ENCODE measurements around the gene SMG9.

DNA sequence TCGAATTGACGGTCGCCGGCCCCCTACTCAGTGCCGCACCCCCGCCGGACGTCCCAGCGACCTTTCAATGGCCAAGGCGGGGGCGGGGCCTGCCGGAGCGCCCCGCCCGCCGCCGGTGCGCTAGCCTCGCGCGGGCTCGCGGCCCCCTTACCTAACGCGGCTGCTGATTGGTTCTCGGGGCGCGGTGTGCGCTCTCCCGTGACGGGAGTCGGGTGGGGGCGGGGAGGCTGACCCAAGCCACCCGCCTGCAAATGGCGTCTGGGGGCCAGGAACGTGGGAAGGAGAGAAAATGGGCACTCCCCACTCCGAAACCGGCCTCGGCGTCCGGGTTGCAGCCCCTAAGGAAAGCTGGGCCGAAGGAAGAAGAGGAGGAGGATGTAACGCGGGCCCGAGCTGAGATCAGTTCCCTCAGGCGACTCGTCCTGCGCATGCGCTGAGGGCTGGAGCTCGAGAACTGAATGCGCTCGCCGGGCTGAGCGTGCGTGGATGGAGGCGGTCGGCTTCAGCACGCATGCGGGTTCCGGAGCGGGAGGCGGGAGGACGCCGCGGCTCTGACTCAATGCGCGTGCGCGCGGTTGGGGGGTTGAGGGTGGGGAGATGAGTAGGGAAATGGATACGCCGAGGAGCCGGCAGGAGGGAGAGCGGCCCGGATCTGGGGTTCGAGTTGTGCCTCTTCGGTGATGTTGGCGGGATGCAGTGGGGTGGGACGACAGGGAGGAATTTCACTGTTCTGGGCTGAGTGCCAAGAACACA is at the start of gene SMG9:
- TF ChIP-seq MTF2 (CRISPR knock-in tag; IDR thresholded peaks at IDR 0.05; ENCODE audit: borderline replicate concordance) (no peak), JUNB (CRISPR knock-in tag; IDR thresholded peaks at IDR 0.05; ENCODE audit: borderline replicate concordance) (no peak), KDM5A (IDR thresholded peaks at IDR 0.05; ENCODE audit: borderline replicate concordance, low read length) (no peak; the same call in 1 of the 2 replicates), GZF1 (CRISPR knock-in tag; IDR thresholded peaks at IDR 0.05) (peak; percentile 62; the same call in 1 of the 2 replicates)
- TF ChIP-seq, protein P1, sequence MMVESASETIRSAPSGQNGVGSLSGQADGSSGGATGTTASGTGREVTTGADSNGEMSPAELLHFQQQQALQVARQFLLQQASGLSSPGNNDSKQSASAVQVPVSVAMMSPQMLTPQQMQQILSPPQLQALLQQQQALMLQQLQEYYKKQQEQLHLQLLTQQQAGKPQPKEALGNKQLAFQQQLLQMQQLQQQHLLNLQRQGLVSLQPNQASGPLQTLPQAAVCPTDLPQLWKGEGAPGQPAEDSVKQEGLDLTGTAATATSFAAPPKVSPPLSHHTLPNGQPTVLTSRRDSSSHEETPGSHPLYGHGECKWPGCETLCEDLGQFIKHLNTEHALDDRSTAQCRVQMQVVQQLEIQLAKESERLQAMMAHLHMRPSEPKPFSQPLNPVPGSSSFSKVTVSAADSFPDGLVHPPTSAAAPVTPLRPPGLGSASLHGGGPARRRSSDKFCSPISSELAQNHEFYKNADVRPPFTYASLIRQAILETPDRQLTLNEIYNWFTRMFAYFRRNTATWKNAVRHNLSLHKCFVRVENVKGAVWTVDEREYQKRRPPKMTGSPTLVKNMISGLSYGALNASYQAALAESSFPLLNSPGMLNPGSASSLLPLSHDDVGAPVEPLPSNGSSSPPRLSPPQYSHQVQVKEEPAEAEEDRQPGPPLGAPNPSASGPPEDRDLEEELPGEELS (CRISPR knock-in tag; IDR thresholded peaks at IDR 0.05) = peak; percentile 61; the same call in 1 of the 2 replicates
- TF ChIP-seq, protein P2, sequence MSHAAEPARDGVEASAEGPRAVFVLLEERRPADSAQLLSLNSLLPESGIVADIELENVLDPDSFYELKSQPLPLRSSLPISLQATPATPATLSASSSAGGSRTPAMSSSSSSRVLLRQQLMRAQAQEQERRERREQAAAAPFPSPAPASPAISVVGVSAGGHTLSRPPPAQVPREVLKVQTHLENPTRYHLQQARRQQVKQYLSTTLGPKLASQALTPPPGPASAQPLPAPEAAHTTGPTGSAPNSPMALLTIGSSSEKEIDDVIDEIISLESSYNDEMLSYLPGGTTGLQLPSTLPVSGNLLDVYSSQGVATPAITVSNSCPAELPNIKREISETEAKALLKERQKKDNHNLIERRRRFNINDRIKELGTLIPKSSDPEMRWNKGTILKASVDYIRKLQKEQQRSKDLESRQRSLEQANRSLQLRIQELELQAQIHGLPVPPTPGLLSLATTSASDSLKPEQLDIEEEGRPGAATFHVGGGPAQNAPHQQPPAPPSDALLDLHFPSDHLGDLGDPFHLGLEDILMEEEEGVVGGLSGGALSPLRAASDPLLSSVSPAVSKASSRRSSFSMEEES (CRISPR knock-in tag; IDR thresholded peaks at IDR 0.05) = peak; percentile 71
- TF ChIP-seq, protein P3, sequence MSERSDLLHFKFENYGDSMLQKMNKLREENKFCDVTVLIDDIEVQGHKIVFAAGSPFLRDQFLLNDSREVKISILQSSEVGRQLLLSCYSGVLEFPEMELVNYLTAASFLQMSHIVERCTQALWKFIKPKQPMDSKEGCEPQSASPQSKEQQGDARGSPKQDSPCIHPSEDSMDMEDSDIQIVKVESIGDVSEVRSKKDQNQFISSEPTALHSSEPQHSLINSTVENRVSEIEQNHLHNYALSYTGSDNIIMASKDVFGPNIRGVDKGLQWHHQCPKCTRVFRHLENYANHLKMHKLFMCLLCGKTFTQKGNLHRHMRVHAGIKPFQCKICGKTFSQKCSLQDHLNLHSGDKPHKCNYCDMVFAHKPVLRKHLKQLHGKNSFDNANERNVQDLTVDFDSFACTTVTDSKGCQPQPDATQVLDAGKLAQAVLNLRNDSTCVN (CRISPR knock-in tag; IDR thresholded peaks at IDR 0.05; ENCODE audit: borderline replicate concordance) = peak; percentile 49; the same call in 1 of the 2 replicates

Data from HepG2 (cell line).